SU-DHL-6 (cell line): ENCODE results near the gene SETD1A.

Experiments
- H2AFZ ChIP-seq: fragments of 200-600 bp; sonication (generic); 2 replicates; pipeline ENCODE4 v1.6.1; 2014; ENCODE audit warnings: low read depth, mild to moderate bottlenecking, moderate library complexity, mixed read lengths, antibody characterized with exemption, low read length; ENCODE audit not compliant: severe bottlenecking
- H3F3A ChIP-seq: fragments of 200-600 bp; shearing (Covaris generic); 2 replicates; pipeline ENCODE4 v1.6.0; 2016; ENCODE audit warnings: antibody characterized with exemption, mild to moderate bottlenecking; ENCODE audit not compliant: insufficient read depth
- H3K27ac ChIP-seq: fragments of 200-600 bp; sonication (generic); 2 replicates; pipeline ENCODE4 v1.5.1; 2016; ENCODE audit warnings: low read depth, mild to moderate bottlenecking, low read length, moderate library complexity, mixed read lengths
- H3K27me3 ChIP-seq: fragments of 200-600 bp; sonication (generic), shearing (Covaris generic); 2 replicates; pipeline ENCODE4 v1.6.0; 2014; ENCODE audit warnings: mild to moderate bottlenecking, low read length
- H3K36me3 ChIP-seq: fragments of 200-600 bp; sonication (generic); 2 replicates; pipeline ENCODE4 v1.6.1; 2014; ENCODE audit warnings: mild to moderate bottlenecking, low read length, mixed read lengths
- H3K4me2 ChIP-seq: fragments of 300-600, 200-600 bp; shearing (Covaris generic), sonication (generic); 2 replicates; pipeline ENCODE4 v1.6.0; 2014; ENCODE audit warnings: low read length, low read depth, mild to moderate bottlenecking; ENCODE audit not compliant: poor library complexity, severe bottlenecking
- H3K4me3 ChIP-seq: fragments of 200-600 bp; sonication (generic); 2 replicates; pipeline ENCODE4 v1.5.1; 2014; ENCODE audit warnings: antibody characterized with exemption, low read length, mild to moderate bottlenecking, mixed read lengths; ENCODE audit not compliant: insufficient read depth, poor library complexity, severe bottlenecking
- H3K79me2 ChIP-seq: fragments of 200-600 bp; sonication (generic); 2 replicates; pipeline ENCODE4 v1.6.1; 2014; ENCODE audit warnings: mild to moderate bottlenecking, low read length, moderate library complexity; ENCODE audit not compliant: insufficient read depth
- H3K9ac ChIP-seq: fragments of 200-600 bp; sonication (generic); 2 replicates; pipeline ENCODE4 v1.7.0; 2014; ENCODE audit warnings: mild to moderate bottlenecking, low read length
- H3K9me2 ChIP-seq: fragments of 200-600 bp; sonication (generic); replicated peaks from 2 replicates; pipeline ENCODE4 v1.6.1; 2014; ENCODE audit warnings: low read length; ENCODE audit not compliant: insufficient read depth
- H3K9me3 ChIP-seq: fragments of 200-600 bp; sonication (generic); 2 replicates; pipeline ENCODE4 v1.6.1; 2014; ENCODE audit warnings: low read length, mixed read lengths; ENCODE audit not compliant: insufficient read depth
- H4K20me1 ChIP-seq: fragments of 200-600 bp; sonication (generic); 2 replicates; pipeline ENCODE4 v1.6.1; 2014; ENCODE audit warnings: low read depth, mild to moderate bottlenecking, antibody characterized with exemption, low read length, moderate library complexity, mixed read lengths
- EZH2phosphoT487 ChIP-seq: fragments of 200-600 bp; sonication (generic), shearing (Covaris generic); conservative IDR thresholded peaks from 2 replicates; pipeline ENCODE4 v1.6.1; 2018; ENCODE audit warnings: mild to moderate bottlenecking, antibody characterized with exemption, low read length, moderate library complexity, mixed read lengths
- TF ChIP-seq, protein P1 (sequence below): fragments of 200-600 bp; sonication (generic); IDR thresholded peaks from one replicate; pipeline ENCODE4 v1.5.1; 2017; ENCODE audit warnings: antibody characterized with exemption, mild to moderate bottlenecking, low read length, moderate library complexity; ENCODE audit not compliant: insufficient read depth, poor library complexity, severe bottlenecking

SETD1A gene

DNA sequence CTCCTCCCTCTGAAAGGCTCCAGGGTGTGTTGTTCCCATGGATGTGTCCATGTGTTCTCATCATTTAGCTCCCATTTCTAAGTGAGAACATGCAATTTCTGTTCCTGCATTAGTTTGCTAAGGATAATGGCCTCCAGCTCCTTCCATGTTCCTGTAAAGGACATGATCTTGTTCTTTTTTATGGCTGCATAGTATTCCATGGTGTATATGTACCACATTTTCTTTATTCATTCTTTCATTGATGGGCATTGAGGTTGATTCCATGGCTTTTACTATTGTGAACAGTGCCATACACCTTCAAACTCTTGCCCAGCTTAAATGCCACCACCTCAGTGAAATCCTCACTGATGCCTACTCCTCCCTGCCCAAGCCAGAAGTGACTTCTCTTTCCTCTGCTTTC is 13.2 kb upstream of the SETD1A start:
- H3K4me3 ChIP-seq: no peak overlapping the region
- TF ChIP-seq, protein P1, sequence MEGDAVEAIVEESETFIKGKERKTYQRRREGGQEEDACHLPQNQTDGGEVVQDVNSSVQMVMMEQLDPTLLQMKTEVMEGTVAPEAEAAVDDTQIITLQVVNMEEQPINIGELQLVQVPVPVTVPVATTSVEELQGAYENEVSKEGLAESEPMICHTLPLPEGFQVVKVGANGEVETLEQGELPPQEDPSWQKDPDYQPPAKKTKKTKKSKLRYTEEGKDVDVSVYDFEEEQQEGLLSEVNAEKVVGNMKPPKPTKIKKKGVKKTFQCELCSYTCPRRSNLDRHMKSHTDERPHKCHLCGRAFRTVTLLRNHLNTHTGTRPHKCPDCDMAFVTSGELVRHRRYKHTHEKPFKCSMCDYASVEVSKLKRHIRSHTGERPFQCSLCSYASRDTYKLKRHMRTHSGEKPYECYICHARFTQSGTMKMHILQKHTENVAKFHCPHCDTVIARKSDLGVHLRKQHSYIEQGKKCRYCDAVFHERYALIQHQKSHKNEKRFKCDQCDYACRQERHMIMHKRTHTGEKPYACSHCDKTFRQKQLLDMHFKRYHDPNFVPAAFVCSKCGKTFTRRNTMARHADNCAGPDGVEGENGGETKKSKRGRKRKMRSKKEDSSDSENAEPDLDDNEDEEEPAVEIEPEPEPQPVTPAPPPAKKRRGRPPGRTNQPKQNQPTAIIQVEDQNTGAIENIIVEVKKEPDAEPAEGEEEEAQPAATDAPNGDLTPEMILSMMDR: no peak
- TF ChIP-seq EZH2phosphoT487: no peak
- no peaks in the 10 kb centered on the region for H3K9me3 ChIP-seq
- no peak overlapping the region for H3K27ac ChIP-seq
- no peak overlapping the region for H3K9ac ChIP-seq
- no peak overlapping the region for H2AFZ ChIP-seq
- H3K79me2 ChIP-seq: no peaks in the 10 kb centered on the region
- no peaks in the 10 kb centered on the region for H3K9me2 ChIP-seq
- 0 out of 2 replicates have a peak, but pooled peaks cover 3% of the 10 kb centered on the region for H3K36me3 ChIP-seq
- H3K4me2 ChIP-seq: no peak overlapping the region
- peaks cover 5% of the 10 kb centered on the region; the same call in 1 of the 2 replicates for H3F3A ChIP-seq
- no peaks in the 10 kb centered on the region for H4K20me1 ChIP-seq
- H3K27me3 ChIP-seq: no peaks in the 10 kb centered on the region

DNA sequence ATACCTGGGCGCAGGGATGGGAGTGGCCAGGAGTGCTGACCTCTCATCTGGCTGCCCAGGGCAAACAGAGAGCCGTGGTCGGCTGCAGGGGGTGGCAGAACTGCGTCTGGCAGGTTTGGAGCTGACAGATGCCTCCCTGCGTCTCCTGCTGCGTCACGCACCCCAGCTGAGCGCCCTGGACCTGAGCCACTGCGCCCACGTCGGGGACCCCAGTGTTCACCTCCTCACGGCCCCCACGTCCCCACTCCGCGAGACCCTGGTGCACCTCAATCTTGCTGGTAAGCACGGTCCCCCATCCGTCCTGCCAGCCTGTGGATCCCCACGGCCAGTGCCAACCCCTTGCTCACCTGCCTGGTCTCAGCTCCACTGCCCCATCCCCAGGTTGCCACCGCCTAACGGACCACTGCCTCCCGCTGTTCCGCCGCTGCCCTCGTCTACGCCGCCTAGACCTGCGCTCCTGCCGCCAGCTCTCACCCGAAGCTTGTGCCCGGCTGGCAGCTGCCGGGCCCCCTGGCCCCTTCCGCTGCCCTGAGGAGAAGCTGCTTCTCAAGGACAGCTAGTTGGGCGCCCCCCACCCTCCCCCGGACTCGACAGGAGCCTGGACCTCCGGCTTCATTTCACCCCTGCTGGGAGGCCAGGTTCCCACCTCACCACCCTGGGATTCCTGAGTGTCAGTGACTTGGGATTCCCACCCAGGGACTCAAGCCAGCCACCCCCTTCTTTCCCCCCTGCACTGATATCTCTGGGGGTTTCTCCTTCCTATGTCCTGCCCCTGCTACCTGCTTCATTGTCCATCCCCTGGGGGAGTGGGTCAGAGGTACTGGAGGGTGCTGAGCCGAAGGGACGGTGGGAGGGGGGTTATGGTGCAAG is 10.6 kb upstream of the SETD1A start:
- no peak overlapping the region for H3K9ac ChIP-seq
- no peaks in the 10 kb centered on the region for H3K27me3 ChIP-seq
- H2AFZ ChIP-seq: no peak overlapping the region
- no peak for TF ChIP-seq EZH2phosphoT487
- TF ChIP-seq, protein P1: no peak
- H3K27ac ChIP-seq: no peak overlapping the region
- H3K9me2 ChIP-seq: no peaks in the 10 kb centered on the region
- 0 out of 2 replicates have a peak, but pooled peaks cover 3% of the 10 kb centered on the region for H3K79me2 ChIP-seq
- no peak overlapping the region for H3K4me3 ChIP-seq
- H4K20me1 ChIP-seq: no peaks in the 10 kb centered on the region
- H3K4me2 ChIP-seq: no peak overlapping the region
- no peaks in the 10 kb centered on the region for H3K9me3 ChIP-seq
- 0 out of 2 replicates have a peak, but pooled peaks cover 3% of the 10 kb centered on the region for H3K36me3 ChIP-seq
- H3F3A ChIP-seq: peaks cover 5% of the 10 kb centered on the region; the same call in 1 of the 2 replicates

DNA sequence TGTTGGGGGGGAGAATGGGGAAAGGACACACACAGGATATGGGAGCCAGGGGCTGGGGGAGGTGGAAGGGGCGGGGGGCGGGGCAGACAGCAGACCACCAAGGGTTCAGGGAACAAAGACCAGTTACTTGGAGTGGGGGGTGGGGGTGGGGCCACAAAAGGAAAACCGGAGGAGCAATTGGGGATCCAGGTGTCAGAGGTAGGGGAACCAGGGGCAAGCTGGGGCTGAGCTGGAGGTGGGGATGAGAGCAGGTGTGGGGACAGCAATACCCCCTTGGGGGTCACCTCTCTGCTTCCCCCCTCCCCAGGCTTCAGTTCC is 10.1 kb upstream of the SETD1A start:
- no peaks in the 10 kb centered on the region for H4K20me1 ChIP-seq
- 0 out of 2 replicates have a peak, but pooled peaks cover 3% of the 10 kb centered on the region for H3K79me2 ChIP-seq
- H2AFZ ChIP-seq: no peak overlapping the region
- no peak overlapping the region for H3K4me3 ChIP-seq
- no peak overlapping the region for H3K4me2 ChIP-seq
- no peaks in the 10 kb centered on the region for H3K9me3 ChIP-seq
- H3F3A ChIP-seq: peaks cover 5% of the 10 kb centered on the region; the same call in 1 of the 2 replicates
- no peaks in the 10 kb centered on the region for H3K9me2 ChIP-seq
- H3K9ac ChIP-seq: no peak overlapping the region
- H3K36me3 ChIP-seq: 0 out of 2 replicates have a peak, but pooled peaks cover 3% of the 10 kb centered on the region
- H3K27me3 ChIP-seq: no peaks in the 10 kb centered on the region
- no peak overlapping the region for H3K27ac ChIP-seq
- TF ChIP-seq EZH2phosphoT487: no peak
- TF ChIP-seq, protein P1: no peak
